H1 (cell line): ENCODE results near the gene ZBTB40. TPM values are rescaled to one million over a fixed set of nuclear protein-coding genes. Genes with fewer than 3 reads are reported as not detected.

Experiments used
- BCL11A ChIP-seq, 2 experiments: IDR thresholded peaks; one replicate each; pipeline ENCODE4 v1.6.1; 2011; ENCODE audit warnings: low read depth in 2 of 2, low read length in 2 of 2, mild to moderate bottlenecking in 2 of 2
- BRCA1 ChIP-seq: IDR thresholded peaks from 2 replicates; pipeline ENCODE4 v1.6.1; 2012; ENCODE audit warnings: low read depth, low read length, improper control_type of control experiment
- CHD7 ChIP-seq: fragments of 300-600 bp; sonication (generic); IDR thresholded peaks from 2 replicates; pipeline ENCODE4 v1.7.1; 2012; ENCODE audit warnings: low read length, moderate library complexity, mild to moderate bottlenecking, inconsistent platforms; ENCODE audit not compliant: insufficient replicate concordance
- EZH2 ChIP-seq: fragments of 200-600 bp; sonication (generic); IDR thresholded peaks from 2 replicates; pipeline ENCODE4 v1.7.1; 2012; ENCODE audit warnings: low read depth, mild to moderate bottlenecking, moderate library complexity, low read length, inconsistent platforms; ENCODE audit not compliant: severe bottlenecking
- RFX5 ChIP-seq: IDR thresholded peaks from 2 replicates; pipeline ENCODE4 v1.6.1; 2011; ENCODE audit warnings: low read depth, low read length, improper control_type of control experiment, borderline replicate concordance
- TEAD4 ChIP-seq: IDR thresholded peaks from 2 replicates; pipeline ENCODE4 v1.6.1; 2012; ENCODE audit warnings: low read depth, low read length, inconsistent platforms, mixed read lengths
- polyA plus RNA-seq, 7 experiments: library from polyadenylated mRNA; depleted of rRNA in 3 of 7; stranded (reverse) in 5 of 7; unstranded in 2 of 7; fragments of >200 nt in 5 of 7; fragments of 200-250 nt in 2 of 7; gene quantifications; 1 replicate in 5 of 7; 2 replicates in 1 of 7; 4 replicates in 1 of 7; pipeline versions ENCODE4 v1.2.1 to v1.2.3, GENCODE V29; 2011 to 2013; ENCODE audit warnings: missing spikeins in 2 of 7, mixed read lengths in 2 of 7
- total RNA-seq: library from RNA; stranded (reverse); fragmentation: NEBNext Ultra II Directional; extraction: Animal tissue kit (Norgen Biotek cat#: 25700); gene quantifications from 2 replicates; pipeline ENCODE4 v1.2.1, GENCODE V29; 2021

Gene ZBTB40
- total and polyA plus RNA-seq, 2 of the 8 experiments (the other 6 are each of a cell fraction or from before 2014, with no cell fraction given): 3.1 to 19.3 TPM

GRCh38 chr1:22539510-22540118 lies 88.0 kb downstream of the ZBTB40 start (continued):
- TF ChIP-seq CHD7 (no peak), BCL11A (IDR thresholded peaks at IDR 0.05; ENCODE audit: low read depth in 2 of 2, low read length in 2 of 2) (no peak), TEAD4 (no peak), EZH2 (no peak), RFX5 (no peak), BRCA1 (no peak)
